T-helper 2 cell treated with Interferon-gamma antibody and Interleukin-4, amounts not matched to agents 100 ng/mL and 5 ng/mL, for 36 hours (primary cell): ENCODE data around the gene KNOP1. TPM values are rescaled to one million over a fixed set of nuclear protein-coding genes. Genes with fewer than 3 reads are reported as not detected.

ENCODE experiments used
- intact Hi-C: fragments of 100-400 bp; cut with micrococcal nuclease; formaldehyde crosslinking; loops from one replicate; pipeline ENCODE4 v1.15.1; 2023
- total RNA-seq: library from RNA; stranded (reverse); gene quantifications from 2 replicates; pipeline ENCODE4 v1.2.3, GENCODE V29; 2022

The KNOP1 gene
- total RNA-seq, 1 donor from 2014 or later, result 22.2 TPM

DNA sequence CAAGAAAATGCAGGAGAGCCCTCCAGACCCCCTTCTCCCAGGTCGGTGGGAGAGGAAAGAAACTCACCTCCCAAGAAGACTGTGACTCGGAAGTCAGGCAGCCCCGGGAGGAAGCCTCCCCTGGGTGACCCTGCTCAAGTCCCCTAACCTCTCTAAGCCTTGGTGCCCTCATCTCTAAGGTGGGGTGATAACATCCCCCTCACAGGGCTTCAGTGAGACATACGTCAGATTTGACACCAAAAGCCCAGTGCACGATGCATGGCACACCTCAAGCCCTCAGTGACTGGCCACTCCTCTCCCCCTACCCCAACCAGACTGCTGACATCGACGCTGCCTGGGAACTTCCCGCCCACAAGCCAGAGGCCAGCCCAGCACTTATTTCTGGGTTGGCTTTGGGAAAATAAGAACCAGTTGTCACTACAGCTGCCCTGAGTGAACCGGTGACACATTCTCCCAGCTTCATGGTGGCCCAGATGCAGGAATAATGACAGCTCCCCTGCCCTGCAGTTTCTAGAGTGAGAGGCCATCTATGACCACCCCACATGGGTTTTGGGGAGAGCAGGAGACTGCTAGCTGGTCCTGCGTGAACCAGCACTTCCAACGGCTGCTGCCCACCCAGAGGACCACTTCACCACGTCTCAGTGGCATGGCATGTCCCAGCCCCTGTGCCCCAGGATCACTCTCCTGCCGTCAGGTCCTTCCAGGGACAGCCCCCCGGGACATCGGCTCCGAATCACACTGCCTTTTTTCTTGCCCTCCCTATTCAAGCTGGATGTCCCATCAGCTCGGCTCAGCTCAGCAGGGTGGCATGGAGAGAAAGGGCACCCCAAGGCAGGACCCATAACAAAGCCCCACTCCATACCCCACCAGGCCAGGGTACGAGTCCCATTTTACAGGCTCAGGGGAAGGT is 9.5 kb downstream of the KNOP1 start:
- intact Hi-C loops, result no loop called here

DNA sequence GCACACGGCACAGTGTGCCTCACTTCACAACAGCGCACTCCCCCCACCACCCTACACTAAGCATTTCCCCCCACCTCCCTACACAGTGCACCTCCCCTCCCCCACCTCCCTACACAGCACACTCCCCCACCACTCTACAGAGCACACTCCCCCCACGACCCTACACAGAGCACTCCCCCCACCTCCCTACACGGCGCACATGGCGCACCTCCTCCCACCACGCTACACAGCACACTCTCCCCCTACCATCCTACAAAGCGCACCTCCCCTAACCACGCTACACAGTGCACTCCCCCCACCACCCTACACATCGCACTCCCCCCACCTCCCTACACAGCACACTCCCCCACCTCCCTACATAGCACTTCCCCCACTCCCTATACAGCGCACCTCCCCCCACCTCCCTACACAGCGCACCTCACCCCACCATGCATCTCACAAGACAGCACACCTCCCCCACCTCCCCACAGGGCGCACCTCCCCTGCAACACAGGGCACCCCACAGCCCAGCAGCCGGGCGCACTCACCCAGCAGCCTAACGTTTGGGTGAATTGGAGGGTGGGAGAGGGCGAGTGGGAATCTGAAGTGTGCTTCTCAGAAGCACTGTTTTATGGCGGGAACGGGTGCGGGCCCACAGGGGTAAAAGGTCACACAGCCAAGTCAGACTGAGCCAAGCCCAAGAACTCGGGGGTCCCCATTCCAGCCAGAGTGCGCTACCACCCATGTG is 10.3 kb downstream of the KNOP1 start:
- intact Hi-C loops, result no loop called here

DNA sequence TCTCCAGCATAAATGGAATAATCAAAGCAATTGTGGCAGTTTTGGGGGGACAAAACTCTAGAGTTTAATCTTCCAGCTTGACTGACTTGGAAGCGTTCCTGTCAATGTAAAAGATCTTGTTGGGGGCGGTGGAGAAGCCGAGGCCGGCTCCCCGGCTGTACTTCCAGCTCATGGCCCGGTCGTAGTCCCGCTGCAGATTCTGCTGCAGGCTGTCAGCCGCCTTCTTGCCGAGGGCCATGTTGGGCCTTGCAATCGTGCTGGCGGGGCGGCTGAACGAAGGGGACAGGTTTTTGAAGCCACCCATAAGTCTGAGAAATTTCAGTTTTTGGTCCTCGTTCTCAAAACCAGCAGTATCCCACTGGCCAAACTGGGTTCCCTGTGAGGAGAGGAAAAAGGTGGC is 11.2 kb downstream of the KNOP1 start:
- intact Hi-C loops, result no loop called here

DNA sequence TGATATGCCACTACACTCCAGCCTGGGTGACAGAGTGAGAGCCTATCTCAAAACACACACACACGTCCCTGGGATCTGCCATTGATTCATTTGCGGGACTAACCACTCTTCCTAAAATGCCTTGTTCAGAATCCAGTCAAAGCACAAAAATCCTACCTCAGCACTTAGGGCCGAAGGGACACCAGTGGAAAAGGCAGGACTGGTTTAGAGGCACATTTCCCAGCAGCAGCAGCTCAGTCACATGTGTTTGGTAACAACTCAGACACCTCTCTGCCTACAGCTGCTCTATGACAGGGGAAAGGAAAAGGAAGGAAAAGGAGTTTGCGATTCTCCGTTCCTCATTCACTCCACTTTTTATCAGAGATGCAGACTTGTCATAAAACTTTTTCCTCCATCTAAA is 12.2 kb downstream of the KNOP1 start:
- intact Hi-C loops, result no loop called here

DNA sequence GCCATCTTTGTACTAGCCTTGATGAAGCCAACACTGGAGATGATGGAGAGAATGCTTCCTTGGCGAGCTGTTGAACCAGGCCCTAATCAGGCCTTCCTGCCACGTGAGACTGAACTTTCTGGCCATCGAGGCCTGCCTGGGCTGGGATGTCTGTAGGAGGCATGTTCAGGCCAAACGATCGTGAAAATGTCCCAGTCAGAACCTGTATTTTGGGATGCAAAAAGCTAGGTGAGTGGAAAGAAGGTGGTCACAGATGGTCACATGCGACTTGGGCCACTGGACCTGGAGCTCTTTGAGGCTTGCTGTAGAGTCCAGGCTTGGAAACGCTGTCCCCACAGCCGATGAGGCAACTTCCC is 12.9 kb downstream of the KNOP1 start:
- intact Hi-C loops, result no loop called here

DNA sequence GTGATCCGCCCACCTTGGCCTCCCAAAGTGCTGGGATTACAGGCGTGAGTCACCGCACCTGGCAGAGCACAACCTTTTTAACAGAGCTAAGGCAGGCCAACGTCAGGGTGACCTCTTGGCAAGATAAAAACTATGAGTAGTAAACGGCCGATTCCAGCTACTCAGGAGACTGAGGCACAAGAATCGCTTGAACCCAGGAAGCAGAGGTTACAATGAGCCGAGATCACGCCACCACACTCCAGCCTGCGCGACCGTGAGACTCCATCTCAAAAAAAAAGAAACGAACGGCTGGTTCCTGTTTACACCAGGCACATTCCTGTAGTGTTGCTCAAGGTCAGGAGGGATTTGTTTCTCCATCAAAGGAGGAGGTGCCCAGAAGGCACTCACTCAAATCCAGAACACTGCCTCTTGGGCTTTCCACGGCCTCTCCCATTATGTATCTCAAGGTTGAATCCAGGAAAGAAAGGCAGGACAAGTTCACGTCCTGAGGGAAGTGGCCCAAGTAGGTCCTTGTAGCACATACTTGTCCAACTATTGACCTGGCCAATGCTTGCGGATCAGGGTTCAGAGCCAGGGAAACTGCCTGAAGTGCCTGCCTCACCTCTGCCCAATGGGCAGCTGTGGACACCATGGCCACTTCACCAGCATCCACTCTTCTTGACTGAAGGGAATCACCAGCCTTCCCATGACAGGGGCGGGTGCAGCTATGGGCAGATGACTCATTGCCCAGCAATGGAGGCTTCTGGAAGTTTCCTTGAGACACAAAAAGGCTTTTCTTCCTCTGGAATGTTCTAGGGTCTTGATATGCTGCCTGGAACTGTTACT is 13.5 kb downstream of the KNOP1 start:
- intact Hi-C loops, result no loop called here

DNA sequence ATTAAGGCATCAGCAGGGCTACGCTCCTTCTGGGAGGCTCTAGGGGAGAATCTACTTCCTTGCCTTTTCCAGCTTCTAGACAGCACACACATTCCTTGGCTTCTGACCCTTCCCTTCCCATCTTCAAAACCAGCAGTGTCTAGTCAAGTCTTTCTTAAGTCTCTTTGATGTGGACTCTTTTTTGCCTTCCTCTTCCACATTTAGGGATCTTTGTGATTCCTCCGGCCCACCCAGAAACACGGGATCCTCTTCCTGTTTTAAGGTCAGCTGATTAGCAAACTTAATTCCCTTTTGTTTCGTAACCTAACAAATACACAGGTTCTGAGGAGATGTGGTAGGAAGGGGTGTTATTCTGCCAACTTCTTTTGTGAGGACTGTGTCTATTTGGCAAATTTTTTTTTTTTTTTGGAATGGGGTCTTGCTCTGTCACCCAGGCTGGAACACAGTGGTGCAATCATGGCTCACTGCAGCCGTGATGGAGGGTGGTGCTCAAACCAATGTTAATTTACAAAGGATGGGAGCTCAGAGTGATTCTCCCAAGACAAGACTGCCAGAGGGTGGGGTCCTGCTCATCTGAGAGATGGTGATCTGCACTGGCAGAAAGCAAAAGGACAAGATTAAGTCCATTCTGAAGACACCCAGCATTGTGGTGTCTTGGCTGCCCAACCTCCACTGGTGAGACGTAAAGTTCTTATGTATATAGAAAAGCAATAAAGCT is 14.7 kb downstream of the KNOP1 start:
- intact Hi-C loops, result no loop called here

DNA sequence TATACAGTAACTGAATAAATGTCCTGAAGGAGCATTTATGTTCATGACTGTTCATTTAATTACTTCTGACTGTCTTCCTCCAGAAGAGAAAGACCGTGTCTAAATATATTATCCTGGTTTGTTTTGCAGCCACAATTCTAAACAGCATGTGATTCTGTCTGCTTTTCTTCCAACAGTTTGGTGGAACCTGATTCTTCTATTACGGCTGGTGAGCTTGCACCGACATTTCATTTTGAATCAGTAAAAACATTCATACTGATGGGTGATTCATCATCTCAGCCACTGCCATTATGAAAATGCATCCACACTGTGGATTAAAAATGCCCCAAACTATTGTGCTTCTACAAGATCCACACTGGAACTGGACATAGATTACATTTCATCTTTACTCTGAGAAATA is 16.9 kb downstream of the KNOP1 start:
- intact Hi-C loops, result no loop called here

DNA sequence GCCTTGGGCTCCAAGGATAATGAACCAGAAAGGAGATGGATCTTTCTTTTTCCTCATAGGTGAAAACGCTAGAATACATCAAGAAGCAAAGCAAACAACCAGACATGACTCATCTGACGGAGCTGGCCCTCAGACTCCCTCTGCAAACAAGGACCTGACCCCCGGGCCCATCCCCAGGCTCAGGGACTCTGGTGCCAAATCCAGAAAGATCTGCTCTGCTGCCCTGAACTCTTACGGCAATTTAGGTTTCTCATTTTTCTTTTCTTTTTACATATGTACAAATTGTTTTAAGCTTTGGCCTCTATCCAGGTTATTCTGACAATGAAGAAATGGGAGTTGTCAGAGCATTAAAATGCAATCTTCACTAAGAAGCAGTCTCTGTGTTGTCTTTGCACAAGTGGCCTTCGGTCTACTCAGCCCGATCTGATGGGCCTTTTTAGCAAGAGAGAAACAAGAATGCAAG is 17.7 kb downstream of the KNOP1 start:
- intact Hi-C loops, result no loop called here

DNA sequence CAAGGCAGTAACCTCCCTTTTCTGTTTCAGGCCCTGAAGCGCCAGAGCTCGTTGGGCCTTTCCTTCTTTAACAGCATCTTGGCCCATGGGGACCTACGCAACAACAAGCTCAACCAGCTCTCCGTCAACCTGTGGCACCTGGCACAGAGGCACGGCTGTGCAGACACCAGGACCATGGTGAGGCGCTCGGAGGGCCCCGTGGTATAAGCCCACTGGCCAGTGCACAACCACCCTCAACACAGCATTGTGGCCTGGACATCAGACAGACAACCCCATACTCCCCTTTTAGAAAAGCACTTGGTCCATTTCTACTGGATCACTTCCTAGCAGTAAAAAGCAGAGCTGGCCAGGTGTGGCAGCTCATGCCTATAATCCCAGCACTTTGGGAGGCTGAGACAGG is 18.6 kb downstream of the KNOP1 start:
- intact Hi-C loops, result no loop called here

DNA sequence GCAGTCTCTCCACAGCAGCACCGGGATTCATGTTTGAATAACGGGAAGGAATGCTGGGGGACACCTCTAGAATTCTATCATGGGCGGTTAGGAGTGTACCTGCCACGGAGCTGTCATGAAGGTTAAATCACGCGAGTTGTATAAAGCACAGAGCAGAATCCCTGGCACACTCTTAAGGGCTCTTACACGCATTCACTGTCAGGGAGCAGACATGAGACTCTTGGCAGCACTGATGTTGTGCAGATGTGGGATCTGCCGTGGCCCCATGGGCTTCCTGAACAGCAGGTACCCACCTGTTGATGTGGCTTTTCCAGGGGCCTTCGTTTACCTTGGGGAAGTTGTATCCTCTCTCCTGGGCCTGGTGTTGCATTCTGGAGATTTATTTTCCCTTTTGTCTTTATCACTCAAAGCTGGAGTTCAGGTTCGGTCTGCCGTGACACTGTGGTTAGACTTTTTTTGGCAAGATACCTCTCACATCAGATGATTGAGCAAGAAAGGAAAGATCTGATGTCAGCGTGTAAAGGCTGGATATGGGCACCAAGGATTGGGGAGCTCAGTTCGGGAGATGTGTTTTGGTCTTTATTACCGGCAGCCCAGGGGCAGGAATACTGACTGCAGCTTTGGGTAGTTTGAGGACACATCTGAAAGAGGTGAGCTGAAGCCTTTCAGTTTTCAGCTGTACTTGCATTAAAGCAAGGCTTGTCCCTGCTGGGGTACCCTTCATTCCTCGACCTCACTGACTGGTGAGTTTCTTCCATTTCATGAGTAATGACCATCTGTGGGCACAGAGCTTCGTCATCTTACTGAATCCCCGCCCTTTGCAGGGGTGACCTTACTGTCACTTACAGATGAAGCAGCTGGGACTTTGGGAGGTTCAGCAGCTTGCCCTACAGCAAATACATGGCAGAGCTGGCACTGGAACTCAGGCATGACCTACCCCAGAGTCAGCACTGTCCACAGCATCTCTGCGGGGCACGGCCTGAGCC is 19.3 kb downstream of the KNOP1 start:
- intact Hi-C loops, result no loop called here

DNA sequence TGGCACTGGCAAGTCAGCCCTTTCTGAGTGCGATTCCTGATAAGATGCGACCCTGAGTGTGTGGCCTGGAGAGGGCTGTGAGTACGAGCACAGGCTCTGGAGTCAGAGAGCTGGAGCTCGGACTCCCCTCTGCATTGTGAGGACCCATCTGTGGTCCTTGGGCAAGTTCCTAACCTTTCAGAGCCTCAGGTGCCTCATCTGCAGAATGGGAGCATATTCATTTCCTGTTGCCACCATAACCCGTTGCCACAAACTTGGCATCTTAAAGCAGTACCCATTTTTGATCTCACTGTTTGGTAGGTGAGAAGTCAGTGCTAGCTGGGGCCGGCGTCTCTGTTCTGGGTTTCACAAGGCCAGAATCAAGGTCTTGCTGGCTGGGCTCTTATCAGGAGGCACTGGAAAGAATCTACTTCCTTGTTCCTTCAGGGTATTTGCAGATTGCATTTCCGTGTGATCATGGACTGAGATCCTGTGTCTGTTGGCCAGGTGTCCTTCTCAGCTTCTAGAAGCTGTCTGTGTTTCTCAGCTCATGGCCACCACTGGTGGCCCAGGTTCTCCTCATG is 20.2 kb downstream of the KNOP1 start:
- intact Hi-C loops, result no loop called here

DNA sequence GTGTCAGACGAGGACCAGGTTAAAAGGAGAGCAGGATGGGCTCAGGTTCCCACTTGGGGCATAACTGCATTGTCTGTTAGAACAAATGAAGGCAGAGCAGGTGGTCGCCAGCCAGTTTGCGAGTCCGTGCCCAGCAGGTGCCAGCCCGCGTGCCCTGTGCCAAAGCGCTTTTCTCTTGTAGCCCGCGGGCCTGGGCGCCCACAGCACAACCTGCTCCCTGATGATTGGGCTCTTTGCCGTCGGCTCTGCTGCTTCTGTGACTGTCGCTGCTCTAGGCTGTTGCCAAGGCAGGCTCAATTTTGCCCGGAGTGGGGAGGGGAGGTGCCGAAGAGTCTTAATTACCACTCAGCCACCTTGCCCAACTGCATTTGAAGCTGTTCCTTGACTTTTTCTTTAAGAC is 21.1 kb downstream of the KNOP1 start:
- intact Hi-C loops, result no loop called here

DNA sequence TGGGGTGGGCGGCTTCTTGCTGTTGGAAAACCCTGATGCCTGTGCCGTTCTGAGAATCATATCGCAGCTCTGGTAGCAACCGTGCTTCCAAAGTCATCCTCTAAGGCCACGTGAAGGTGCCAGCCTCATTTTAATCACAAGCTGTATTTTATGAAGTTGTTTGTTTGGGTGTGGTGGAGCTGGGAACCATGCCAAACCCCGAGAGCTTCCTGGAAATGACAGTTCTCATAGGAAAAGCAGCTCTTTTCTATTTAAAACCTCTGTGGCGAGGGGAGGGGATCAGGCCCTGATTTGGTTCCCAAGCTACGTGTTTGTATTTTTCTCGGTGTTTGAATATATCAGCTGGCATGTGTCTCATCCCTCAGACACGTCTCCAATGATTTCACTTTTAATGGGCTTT is 21.7 kb downstream of the KNOP1 start:
- intact Hi-C loops, result no loop called here

DNA sequence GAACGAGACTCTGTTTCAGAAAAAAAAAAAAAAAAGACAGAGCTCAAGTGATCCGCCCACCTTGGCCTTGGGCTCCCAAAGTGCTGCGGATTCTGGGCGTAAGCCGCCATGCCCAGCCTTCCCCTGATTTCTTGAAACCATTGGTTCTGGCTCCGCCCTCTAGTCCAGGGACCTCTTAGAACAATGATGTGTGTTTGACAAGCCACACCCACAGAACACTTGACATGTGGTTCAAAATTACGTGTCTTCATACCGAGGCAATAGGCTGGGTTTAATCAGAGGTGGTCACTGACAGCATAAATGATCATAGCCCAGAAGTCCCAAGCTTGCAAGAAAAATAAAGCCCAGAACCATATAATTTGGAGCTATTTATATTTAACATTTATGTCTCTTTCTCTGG is 23.0 kb downstream of the KNOP1 start:
- intact Hi-C loops, result no loop called here

DNA sequence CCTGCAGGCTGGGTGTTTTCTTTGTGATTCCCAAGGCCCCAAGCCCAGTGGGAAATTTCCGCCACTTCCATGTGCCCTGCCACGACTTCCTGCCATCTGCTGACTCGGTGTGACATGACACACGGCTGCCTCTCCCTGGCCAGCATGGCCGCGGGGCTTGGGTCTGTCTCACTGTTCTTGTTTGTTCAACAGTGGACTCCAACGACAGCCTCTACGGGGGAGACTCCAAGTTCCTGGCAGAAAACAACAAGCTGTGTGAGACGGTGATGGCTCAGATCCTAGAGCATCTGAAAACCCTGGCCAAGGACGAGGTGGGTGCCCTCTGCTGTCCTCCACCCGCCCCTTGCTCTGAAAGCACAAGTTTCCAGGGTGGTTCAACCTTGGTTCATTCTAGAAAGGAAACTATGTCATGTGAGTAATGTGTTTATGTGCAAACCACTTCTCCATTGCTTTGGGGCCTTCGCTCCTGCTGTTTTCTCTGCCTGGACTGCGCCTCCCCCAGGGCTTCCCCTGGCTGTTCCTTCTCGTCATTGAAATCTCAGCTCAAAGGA is 26.8 kb downstream of the KNOP1 start:
- intact Hi-C loops, result no loop called here

DNA sequence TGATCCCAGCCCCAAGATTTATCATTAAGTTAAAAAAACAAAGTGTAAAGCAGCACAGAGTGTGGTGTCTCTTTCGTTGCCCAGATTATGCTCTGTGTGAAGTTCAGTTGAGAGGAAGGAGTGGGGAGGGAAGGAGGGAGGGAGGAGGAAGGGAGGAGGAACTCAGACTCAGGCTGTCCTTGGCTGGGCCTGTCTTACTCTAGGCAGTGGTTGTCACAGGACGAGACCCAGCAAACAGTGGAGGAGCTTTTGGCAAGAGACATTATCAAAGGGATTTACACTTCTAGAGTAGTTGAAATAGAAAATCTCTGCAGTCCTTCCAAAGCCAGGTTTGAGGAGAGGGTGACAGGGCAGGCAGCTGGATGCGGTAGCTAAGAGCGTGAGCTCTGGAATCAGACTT is 27.8 kb downstream of the KNOP1 start:
- intact Hi-C loops, result no loop called here

DNA sequence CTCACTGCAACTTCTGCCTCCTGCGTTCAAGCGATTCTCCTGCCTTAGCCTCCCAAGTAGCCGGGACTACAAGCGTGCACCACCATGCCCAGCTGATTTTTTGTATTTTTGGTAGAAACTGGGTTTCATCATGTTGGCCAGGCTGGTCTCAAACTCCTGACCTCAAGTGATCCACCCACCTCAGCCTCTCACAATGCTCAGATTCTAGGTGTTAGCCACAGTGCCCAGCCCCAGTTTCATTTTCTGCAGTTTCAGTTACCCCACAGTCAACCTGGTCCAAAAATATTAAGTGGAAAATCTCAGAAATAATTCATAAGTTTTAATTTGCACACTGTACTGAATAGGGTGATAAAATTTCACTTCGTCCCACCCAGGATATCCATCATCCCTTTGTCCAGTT is 28.7 kb downstream of the KNOP1 start:
- intact Hi-C loops, result no loop called here

DNA sequence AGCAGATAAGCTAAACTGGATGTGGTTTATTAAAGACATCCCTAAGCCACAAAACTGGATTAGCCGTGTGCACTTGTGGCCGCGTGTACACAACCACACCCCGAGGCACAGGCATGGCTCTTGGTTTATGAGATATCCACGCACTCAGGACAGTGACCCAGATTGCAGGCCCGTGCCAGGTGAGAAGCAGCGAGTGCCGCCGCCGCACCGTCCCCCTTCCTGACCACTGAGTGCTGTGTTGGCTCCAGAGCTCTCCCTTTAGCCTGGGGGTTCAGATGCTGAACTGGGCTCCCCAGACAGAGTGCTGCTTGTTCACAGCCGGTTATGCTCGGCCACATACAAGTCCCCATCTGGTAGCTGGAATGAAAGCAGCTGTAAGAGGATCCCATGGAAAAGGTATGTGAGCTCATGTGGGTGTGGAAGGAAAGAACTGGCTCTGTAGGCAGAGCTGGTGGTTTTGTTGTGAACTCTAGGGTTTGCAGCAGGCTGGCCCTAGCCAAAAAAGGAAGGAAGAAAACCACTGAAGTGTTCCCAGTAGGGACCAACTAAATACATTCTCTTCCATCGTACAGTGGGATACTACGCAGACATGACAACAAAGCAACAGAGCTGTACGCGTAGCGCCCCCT is 29.5 kb downstream of the KNOP1 start:
- intact Hi-C loops, result no loop called here
